LNCAP (cell line): ENCODE results near the gene E2F3.

Source experiments
- TF ChIP-seq, protein P1 (sequence below): fragments of 450-650 bp; IDR thresholded peaks from 2 replicates; pipeline ENCODE4 v1.5.1; 2017; ENCODE audit warnings: mild to moderate bottlenecking

Gene E2F3

GRCh38 chr6:20486641-20487040, 85.0 kb downstream of the E2F3 start:
- TF ChIP-seq, protein P1, sequence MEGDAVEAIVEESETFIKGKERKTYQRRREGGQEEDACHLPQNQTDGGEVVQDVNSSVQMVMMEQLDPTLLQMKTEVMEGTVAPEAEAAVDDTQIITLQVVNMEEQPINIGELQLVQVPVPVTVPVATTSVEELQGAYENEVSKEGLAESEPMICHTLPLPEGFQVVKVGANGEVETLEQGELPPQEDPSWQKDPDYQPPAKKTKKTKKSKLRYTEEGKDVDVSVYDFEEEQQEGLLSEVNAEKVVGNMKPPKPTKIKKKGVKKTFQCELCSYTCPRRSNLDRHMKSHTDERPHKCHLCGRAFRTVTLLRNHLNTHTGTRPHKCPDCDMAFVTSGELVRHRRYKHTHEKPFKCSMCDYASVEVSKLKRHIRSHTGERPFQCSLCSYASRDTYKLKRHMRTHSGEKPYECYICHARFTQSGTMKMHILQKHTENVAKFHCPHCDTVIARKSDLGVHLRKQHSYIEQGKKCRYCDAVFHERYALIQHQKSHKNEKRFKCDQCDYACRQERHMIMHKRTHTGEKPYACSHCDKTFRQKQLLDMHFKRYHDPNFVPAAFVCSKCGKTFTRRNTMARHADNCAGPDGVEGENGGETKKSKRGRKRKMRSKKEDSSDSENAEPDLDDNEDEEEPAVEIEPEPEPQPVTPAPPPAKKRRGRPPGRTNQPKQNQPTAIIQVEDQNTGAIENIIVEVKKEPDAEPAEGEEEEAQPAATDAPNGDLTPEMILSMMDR: no peak

GRCh38 chr6:20487669-20488375, 86.1 kb downstream of the E2F3 start:
- TF ChIP-seq, protein P1: no peak

DNA sequence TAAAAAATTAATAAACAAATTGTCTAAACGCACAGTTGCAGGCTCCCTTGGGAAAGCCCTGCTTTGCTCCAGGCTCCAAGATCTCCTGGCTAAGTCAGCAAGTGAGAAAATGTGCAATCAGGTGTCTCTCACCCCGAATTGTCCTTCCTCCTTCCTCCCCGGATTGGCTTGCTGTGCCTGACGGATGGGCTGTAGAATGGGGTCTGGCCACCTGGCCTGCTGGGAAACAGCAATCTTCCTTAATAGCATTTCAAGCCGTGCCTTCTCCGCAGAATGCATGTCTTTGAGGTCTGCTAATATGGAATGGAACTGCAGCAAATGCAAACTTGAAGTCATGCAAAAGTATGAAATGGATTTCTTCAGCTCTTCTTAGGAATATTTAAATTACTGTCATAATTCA, 88.9 kb downstream of the E2F3 start:
- TF ChIP-seq, protein P1: no peak

DNA sequence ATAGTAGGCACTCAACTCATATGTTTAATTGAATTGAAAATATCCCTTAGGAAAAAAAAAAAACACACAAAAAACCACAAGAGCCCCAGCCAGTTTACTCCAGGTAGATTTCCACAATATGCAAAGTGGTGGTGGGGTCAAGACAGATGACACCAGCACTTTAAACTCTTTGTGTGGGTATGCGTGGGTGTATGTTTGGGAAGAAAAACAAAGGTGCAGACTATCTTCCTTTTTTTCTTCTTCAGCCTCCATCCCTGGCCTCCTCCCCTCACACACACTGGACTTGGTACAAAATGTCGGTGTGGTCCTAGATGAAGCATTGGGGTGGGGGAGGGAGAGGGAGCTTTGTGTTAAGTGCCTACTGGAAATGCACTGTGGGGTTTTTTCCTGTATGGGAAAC, 90.4 kb downstream of the E2F3 start:
- TF ChIP-seq, protein P1: no peak

- TF ChIP-seq, protein P1: no peak
Measured at GRCh38 chr6:20497216-20498040, 95.7 kb downstream of the E2F3 start.

GRCh38 chr6:20498041-20498385, 96.3 kb downstream of the E2F3 start:
- TF ChIP-seq, protein P1: no peak

GRCh38 chr6:20509212-20509611, 107.5 kb downstream of the E2F3 start:
- TF ChIP-seq, protein P1: no peak
